HepG2 (cell line): ENCODE data around the gene CEACAM5. TPM values are rescaled to one million over a fixed set of nuclear protein-coding genes. Genes with fewer than 3 reads are reported as not detected.

ENCODE experiments used
- ATAC-seq: fragments of 200-7000 bp; cut with Tn5 transposase; 3 replicates; pipeline ENCODE4 v1.9.1; 2020; ENCODE audit warnings: mild to moderate bottlenecking, moderate library complexity
- BruUV-seq: library from RNA; stranded (reverse); fragments of 400-500 nt; replicated peaks from 2 replicates; lab custom pipeline; 2021; lab: Mats Ljungman, UMichigan
- CTCF ChIA-PET: fragments of 300-600 bp; formaldehyde crosslinking; extraction: SDS; loops from one replicate; lab custom pipeline; 2021; ENCODE audit warnings: low total read pairs, inconsistent platforms, low intra/inter-chr PET ratio; lab: Yijun Ruan, JAX
- POLR2A ChIA-PET: fragments of 350-600 bp; sonication (Branson Sonifier 250); formaldehyde crosslinking; loops from one replicate; lab custom pipeline; 2020; ENCODE audit warnings: antibody characterized with exemption, inconsistent platforms; lab: Yijun Ruan, JAX
- DNase-seq: peaks from one replicate; pipeline ENCODE4 v3.0.0-alpha.2; 2015; ENCODE audit warnings: low spot score
- FAIRE-seq: peaks from 3 replicates; lab custom pipeline; 2011; peaks lifted over from hg19 to GRCh38; lab: Jason Lieb, UNC
- H2AFZ ChIP-seq: one replicate; pipeline ENCODE4 v1.6.1; 2011; ENCODE audit warnings: low read length, inconsistent platforms
- H3K27ac ChIP-seq: fragments of 300-600 bp; 3 replicates; pipeline ENCODE4 v1.8.0; 2011; ENCODE audit warnings: mixed run types, mild to moderate bottlenecking, mixed read lengths, low read length, inconsistent platforms; ENCODE audit not compliant: insufficient read depth; ENCODE audit errors: extremely low read length
- H3K27me3 ChIP-seq, 2 experiments: fragments of 200-600 bp in 1 of 2; 2 replicates in 1 of 2; 3 replicates in 1 of 2; pipeline versions ENCODE4 v1.6.0 to v1.8.0; 2011; ENCODE audit warnings: low read length in 2 of 2, mild to moderate bottlenecking in 2 of 2, moderate library complexity in 2 of 2, inconsistent platforms in 1 of 2; ENCODE audit not compliant: insufficient read depth in 2 of 2, control insufficient read depth in 1 of 2
- H3K36me3 ChIP-seq, 2 experiments: fragments of 200-600 bp in 1 of 2; replicated peaks in 1 of 2; 2 replicates in 1 of 2; 3 replicates in 1 of 2; pipeline versions ENCODE4 v1.5.1 to v1.8.0; 2011; ENCODE audit warnings: low read length in 2 of 2, inconsistent platforms in 1 of 2; ENCODE audit not compliant: insufficient read depth in 2 of 2, control insufficient read depth in 1 of 2
- H3K4me1 ChIP-seq: 2 replicates; pipeline ENCODE4 v1.5.1; 2012; ENCODE audit warnings: low read length, inconsistent platforms; ENCODE audit not compliant: insufficient read depth
- H3K4me2 ChIP-seq: 2 replicates; pipeline ENCODE4 v1.6.0; 2011; ENCODE audit warnings: low read depth, low read length, inconsistent platforms
- H3K4me3 ChIP-seq, 3 experiments: fragments of 200-600 bp in 1 of 3; sonication (generic), shearing (Covaris generic) in 1 of 3; replicated peaks in 1 of 3; 2 replicates each; pipeline ENCODE4 v1.5.1; 2011 to 2016; ENCODE audit warnings: low read length in 3 of 3, inconsistent platforms in 2 of 3, low read depth in 2 of 3, mild to moderate bottlenecking in 2 of 3, control low read depth in 1 of 3, mixed read lengths in 1 of 3; ENCODE audit not compliant: insufficient read depth in 1 of 3
- H3K79me2 ChIP-seq: one replicate; pipeline ENCODE4 v1.6.1; 2011; ENCODE audit warnings: low read length, inconsistent platforms; ENCODE audit not compliant: insufficient read depth
- H3K9ac ChIP-seq: 2 replicates; pipeline ENCODE4 v1.6.0; 2011; ENCODE audit warnings: mild to moderate bottlenecking, low read depth, low read length, inconsistent platforms; ENCODE audit not compliant: insufficient read depth
- H3K9me3 ChIP-seq: 2 replicates; pipeline ENCODE4 v1.5.1; 2012; ENCODE audit warnings: mild to moderate bottlenecking, low read length
- H4K20me1 ChIP-seq: 2 replicates; pipeline ENCODE4 v1.6.0; 2011; ENCODE audit warnings: inconsistent platforms, mild to moderate bottlenecking, low read length, moderate library complexity; ENCODE audit not compliant: insufficient read depth
- ARNT2 ChIP-seq: sonication (generic); formaldehyde crosslinking; IDR thresholded peaks from 2 replicates; pipeline ENCODE4 v1.8.0; 2022; ENCODE audit warnings: mild to moderate bottlenecking, low read depth, missing genetic modification reagents, moderate library complexity
- BRD4 ChIP-seq: sonication (generic); formaldehyde crosslinking; IDR thresholded peaks from 2 replicates; pipeline ENCODE4 v1.4.0; 2020; ENCODE audit warnings: missing genetic modification reagents
- CREB3 ChIP-seq: sonication (generic); formaldehyde crosslinking; IDR thresholded peaks from 2 replicates; pipeline ENCODE4 v1.5.0; 2020; ENCODE audit warnings: missing genetic modification reagents
- HOXA3 ChIP-seq: sonication (generic); formaldehyde crosslinking; IDR thresholded peaks from 2 replicates; pipeline ENCODE4 v1.5.0; 2020; ENCODE audit warnings: missing genetic modification reagents
- NFATC3 ChIP-seq: sonication (generic); formaldehyde crosslinking; IDR thresholded peaks from 2 replicates; pipeline ENCODE4 v1.5.1; 2020; ENCODE audit warnings: mild to moderate bottlenecking, missing genetic modification reagents
- NR3C1 ChIP-seq: sonication (generic); formaldehyde crosslinking; IDR thresholded peaks from 2 replicates; pipeline ENCODE4 v1.4.0; 2020; ENCODE audit warnings: missing genetic modification reagents
- THRA ChIP-seq: sonication (generic); formaldehyde crosslinking; IDR thresholded peaks from 2 replicates; pipeline ENCODE4 v1.4.0; 2020; ENCODE audit warnings: missing genetic modification reagents, borderline replicate concordance
- ZNF18 ChIP-seq: sonication (generic); formaldehyde crosslinking; IDR thresholded peaks from 2 replicates; pipeline ENCODE4 v1.8.0; 2022; ENCODE audit warnings: mild to moderate bottlenecking, missing genetic modification reagents; ENCODE audit not compliant: insufficient replicate concordance
- ZNF746 ChIP-seq: sonication (generic); formaldehyde crosslinking; IDR thresholded peaks from 2 replicates; pipeline ENCODE4 v1.8.0; 2022; ENCODE audit warnings: mild to moderate bottlenecking, missing genetic modification reagents
- ZNF761 ChIP-seq: sonication (generic); formaldehyde crosslinking; conservative IDR thresholded peaks from 2 replicates; pipeline ENCODE4 v1.4.0; 2020; ENCODE audit warnings: mild to moderate bottlenecking, missing genetic modification reagents
- ZSCAN21 ChIP-seq: sonication (generic); formaldehyde crosslinking; IDR thresholded peaks from 2 replicates; pipeline ENCODE4 v1.8.0; 2022; ENCODE audit warnings: mild to moderate bottlenecking, missing genetic modification reagents, moderate library complexity, borderline replicate concordance
- WGBS: methylation state at CpG from one replicate; pipeline ENCODE4 v1.1.6; 2017; ENCODE audit warnings: low lambda C conversion rate; 5-methylcytosine and 5-hydroxymethylcytosine counted together
- in situ Hi-C: cut with HindIII; loops from 2 replicates; pipeline ENCODE4 v1.10.0; 2017; ENCODE audit warnings: low pct_unique_long_range_greater_than_20kb; ENCODE audit not compliant: extremely low pct_ligation_motif_present
- intact Hi-C: fragments of 100-400 bp; cut with micrococcal nuclease; formaldehyde crosslinking; loops from one replicate; pipeline ENCODE4 v1.10.0; 2022; ENCODE audit not compliant: unreplicated experiment
- polyA plus RNA-seq, 8 experiments: library from polyadenylated mRNA; depleted of rRNA in 3 of 8; stranded (reverse) in 7 of 8; unstranded in 1 of 8; fragments of >200 nt; fragmentation: Illumina TruSeq in 4 of 8; extraction: Trizol in 4 of 8; gene quantifications; 2 replicates each; pipeline versions ENCODE4 v1.2.1 to v1.2.3, GENCODE V29; 2011 to 2016; ENCODE audit warnings: low read depth in 4 of 8, missing spikeins in 1 of 8, mixed read lengths in 1 of 8; ENCODE audit not compliant: insufficient read depth in 1 of 8
- total RNA-seq, 5 experiments: library from RNA; depleted of rRNA; stranded (reverse); fragments of >200 nt; fragmentation: Illumina TruSeq; extraction: Trizol; gene quantifications; 2 replicates each; pipeline ENCODE4 v1.2.3, GENCODE V29; 2016; ENCODE audit warnings: low read depth in 1 of 5
- TF ChIP-seq, protein P1 (sequence below): sonication (generic); formaldehyde crosslinking; IDR thresholded peaks from 2 replicates; pipeline ENCODE4 v1.5.1; 2020; ENCODE audit warnings: mild to moderate bottlenecking, missing genetic modification reagents, borderline replicate concordance

The CEACAM5 gene
- total and polyA plus RNA-seq, 2 of the 13 experiments (the other 11 are each of a cell fraction or from before 2014, with no cell fraction given): not detected

GRCh38 chr19:41688687-41689086 is 19.7 kb upstream of the CEACAM5 start (continued):
- TF ChIP-seq, protein P1, sequence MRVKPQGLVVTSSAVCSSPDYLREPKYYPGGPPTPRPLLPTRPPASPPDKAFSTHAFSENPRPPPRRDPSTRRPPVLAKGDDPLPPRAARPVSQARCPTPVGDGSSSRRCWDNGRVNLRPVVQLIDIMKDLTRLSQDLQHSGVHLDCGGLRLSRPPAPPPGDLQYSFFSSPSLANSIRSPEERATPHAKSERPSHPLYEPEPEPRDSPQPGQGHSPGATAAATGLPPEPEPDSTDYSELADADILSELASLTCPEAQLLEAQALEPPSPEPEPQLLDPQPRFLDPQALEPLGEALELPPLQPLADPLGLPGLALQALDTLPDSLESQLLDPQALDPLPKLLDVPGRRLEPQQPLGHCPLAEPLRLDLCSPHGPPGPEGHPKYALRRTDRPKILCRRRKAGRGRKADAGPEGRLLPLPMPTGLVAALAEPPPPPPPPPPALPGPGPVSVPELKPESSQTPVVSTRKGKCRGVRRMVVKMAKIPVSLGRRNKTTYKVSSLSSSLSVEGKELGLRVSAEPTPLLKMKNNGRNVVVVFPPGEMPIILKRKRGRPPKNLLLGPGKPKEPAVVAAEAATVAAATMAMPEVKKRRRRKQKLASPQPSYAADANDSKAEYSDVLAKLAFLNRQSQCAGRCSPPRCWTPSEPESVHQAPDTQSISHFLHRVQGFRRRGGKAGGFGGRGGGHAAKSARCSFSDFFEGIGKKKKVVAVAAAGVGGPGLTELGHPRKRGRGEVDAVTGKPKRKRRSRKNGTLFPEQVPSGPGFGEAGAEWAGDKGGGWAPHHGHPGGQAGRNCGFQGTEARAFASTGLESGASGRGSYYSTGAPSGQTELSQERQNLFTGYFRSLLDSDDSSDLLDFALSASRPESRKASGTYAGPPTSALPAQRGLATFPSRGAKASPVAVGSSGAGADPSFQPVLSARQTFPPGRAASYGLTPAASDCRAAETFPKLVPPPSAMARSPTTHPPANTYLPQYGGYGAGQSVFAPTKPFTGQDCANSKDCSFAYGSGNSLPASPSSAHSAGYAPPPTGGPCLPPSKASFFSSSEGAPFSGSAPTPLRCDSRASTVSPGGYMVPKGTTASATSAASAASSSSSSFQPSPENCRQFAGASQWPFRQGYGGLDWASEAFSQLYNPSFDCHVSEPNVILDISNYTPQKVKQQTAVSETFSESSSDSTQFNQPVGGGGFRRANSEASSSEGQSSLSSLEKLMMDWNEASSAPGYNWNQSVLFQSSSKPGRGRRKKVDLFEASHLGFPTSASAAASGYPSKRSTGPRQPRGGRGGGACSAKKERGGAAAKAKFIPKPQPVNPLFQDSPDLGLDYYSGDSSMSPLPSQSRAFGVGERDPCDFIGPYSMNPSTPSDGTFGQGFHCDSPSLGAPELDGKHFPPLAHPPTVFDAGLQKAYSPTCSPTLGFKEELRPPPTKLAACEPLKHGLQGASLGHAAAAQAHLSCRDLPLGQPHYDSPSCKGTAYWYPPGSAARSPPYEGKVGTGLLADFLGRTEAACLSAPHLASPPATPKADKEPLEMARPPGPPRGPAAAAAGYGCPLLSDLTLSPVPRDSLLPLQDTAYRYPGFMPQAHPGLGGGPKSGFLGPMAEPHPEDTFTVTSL (CRISPR knock-in tag): no peak
- TF ChIP-seq ZSCAN21 (CRISPR knock-in tag) (no peak), ZNF761 (CRISPR knock-in tag) (no peak), NR3C1 (CRISPR knock-in tag) (no peak)
- TF ChIP-seq, all 625 proteins: peak for 0

- FAIRE-seq: no peak
- H3K9ac ChIP-seq: no peak overlapping the region
- no peak overlapping the region for H3K4me3 ChIP-seq
- no peaks in the 10 kb centered on the region for H4K20me1 ChIP-seq
- intact Hi-C loops: loop anchor here (5.0 kb wide), 1 partner anchor 48 kb away; no protein-coding TSS in a partner anchor
- no TSS peak for BruUV-seq
- DNase-seq: no peak
- TF ChIP-seq ZNF18 (CRISPR knock-in tag) (no peak), HOXA3 (CRISPR knock-in tag) (no peak), THRA (CRISPR knock-in tag) (no peak), ARNT2 (CRISPR knock-in tag) (no peak), BRD4 (no peak), CREB3 (CRISPR knock-in tag) (no peak), ZNF746 (CRISPR knock-in tag) (no peak), NFATC3 (no peak)
- TF ChIP-seq, all 625 proteins: peak for 0
- Histone ChIP-seq H3K36me3 (no peaks in the 10 kb centered on the region), H2AFZ (no peak overlapping the region), H3K4me2 (no peak overlapping the region), H3K9me3 (no peaks in the 10 kb centered on the region), H3K27me3 (no peaks in the 10 kb centered on the region; a peak in 1 of 5 replicates), H3K4me1 (no peaks in the 10 kb centered on the region), H3K27ac (no peak overlapping the region), H3K79me2 (no peaks in the 10 kb centered on the region)
- ATAC-seq: peak; percentile 40; the same call in 2 of the 3 replicates
- ChIA-PET CTCF (no interaction called here), POLR2A (no interaction called here)
- in situ Hi-C loops: no loop called here
- 35% methylated on average over 2 of the region's 4 CpGs for WGBS
These were observed 18.2 kb upstream of the CEACAM5 start for GRCh38 chr19:41689993-41690800.
